Mesothelial cell of epicardium (in vitro differentiated cells): ENCODE data around the gene CFAP97. TPM values are rescaled to one million over a fixed set of nuclear protein-coding genes. Genes with fewer than 3 reads are reported as not detected.
"Not testable (repeated sequence)": the region's sequence is repeated elsewhere in the genome, so short reads cannot be mapped to it uniquely, and the experiment has no call there.

Experiments
- DNase-seq, 2 experiments: peaks; one replicate each; pipeline ENCODE4 v3.0.0; 2021; ENCODE audit warnings: low spot score in 2 of 2; ENCODE audit not compliant: unreplicated experiment in 2 of 2
- H3K27ac Mint-ChIP-seq: 2 replicates; pipeline ENCODE4 v1.8.0; 2021; ENCODE audit warnings: mixed read lengths
- H3K27me3 Mint-ChIP-seq: 2 replicates; pipeline ENCODE4 v1.8.0; 2021; ENCODE audit warnings: low read depth, mixed read lengths
- H3K36me3 Mint-ChIP-seq: 2 replicates; pipeline ENCODE4 v1.8.0; 2021; ENCODE audit warnings: mixed read lengths
- H3K4me1 Mint-ChIP-seq: 2 replicates; pipeline ENCODE4 v1.8.0; 2021; ENCODE audit warnings: mixed read lengths
- H3K4me3 Mint-ChIP-seq: 2 replicates; pipeline ENCODE4 v1.8.0; 2021; ENCODE audit warnings: mild to moderate bottlenecking, moderate library complexity, mixed read lengths
- H3K9me3 Mint-ChIP-seq: 2 replicates; pipeline ENCODE4 v1.8.0; 2021; ENCODE audit warnings: mixed read lengths
- CTCF ChIP-seq: fragments of 200-600 bp; sonication (generic); IDR thresholded peaks from one replicate; pipeline ENCODE4 v1.5.0; 2021; ENCODE audit warnings: antibody characterized with exemption; ENCODE audit not compliant: unreplicated experiment
- total RNA-seq: library from RNA; stranded (reverse); gene quantifications from 3 replicates; pipeline ENCODE4 v1.2.1, GENCODE V29; 2021

CFAP97 gene
- total RNA-seq, 1 donor from 2014 or later = 28.2 TPM

- DNase-seq = no peak
- no peak for TF ChIP-seq CTCF
- H3K36me3 Mint-ChIP-seq = peaks cover 11% of the 10 kb centered on the region
- H3K27ac Mint-ChIP-seq = peak overlapping the region; percentile 98
- H3K4me1 Mint-ChIP-seq = peaks cover 32% of the 10 kb centered on the region
- peak overlapping the region; percentile 90 for H3K4me3 Mint-ChIP-seq
- no peaks in the 10 kb centered on the region for H3K9me3 Mint-ChIP-seq
- H3K27me3 Mint-ChIP-seq = peaks cover 4% of the 10 kb centered on the region
These were observed 765 bp downstream of the CFAP97 start for GRCh38 chr4:185202984-185203485.

- Mint-ChIP-seq H3K4me1 (peaks cover 32% of the 10 kb centered on the region), H3K27me3 (peaks cover 3% of the 10 kb centered on the region), H3K9me3 (no peaks in the 10 kb centered on the region), H3K27ac (peak overlapping the region; percentile 98), H3K36me3 (peaks cover 13% of the 10 kb centered on the region), H3K4me3 (peak overlapping the region; percentile 90)
- DNase-seq = no peak
- no peak for TF ChIP-seq CTCF
These were observed 1.5 kb downstream of the CFAP97 start for GRCh38 chr4:185201977-185202962.

GRCh38 chr4:185198189-185198588, 5.6 kb downstream of the CFAP97 start:
- not testable (repeated sequence) for H3K27ac Mint-ChIP-seq

GRCh38 chr4:185196437-185196836, 7.4 kb downstream of the CFAP97 start:
- peaks cover 6% of the 10 kb centered on the region for H3K4me1 Mint-ChIP-seq
- DNase-seq = no peak
- no peak for TF ChIP-seq CTCF
- no peak overlapping the region for H3K27ac Mint-ChIP-seq
- H3K36me3 Mint-ChIP-seq = peaks cover 14% of the 10 kb centered on the region
- H3K27me3 Mint-ChIP-seq = no peaks in the 10 kb centered on the region
- H3K4me3 Mint-ChIP-seq = no peak overlapping the region
- H3K9me3 Mint-ChIP-seq = no peaks in the 10 kb centered on the region

More at GRCh38 chr4:185198189-185198588, 5.6 kb downstream of the CFAP97 start:
- not testable (repeated sequence) for H3K9me3 Mint-ChIP-seq, H3K4me3 Mint-ChIP-seq, DNase-seq, H3K27me3 Mint-ChIP-seq
- H3K4me1 Mint-ChIP-seq = peaks cover 21% of the 10 kb centered on the region
- H3K36me3 Mint-ChIP-seq = peaks cover 13% of the 10 kb centered on the region

- Mint-ChIP-seq H3K4me1 (peaks cover 3% of the 10 kb centered on the region), H3K9me3 (no peaks in the 10 kb centered on the region), H3K27ac (no peak overlapping the region), H3K27me3 (no peaks in the 10 kb centered on the region), H3K4me3 (no peak overlapping the region), H3K36me3 (peaks cover 17% of the 10 kb centered on the region)
- DNase-seq = no peak
- TF ChIP-seq CTCF = no peak
These were observed 8.6 kb downstream of the CFAP97 start for GRCh38 chr4:185194924-185195888.
